Measurements from ENCODE around the gene AMY2B. TPM values are rescaled to one million over a fixed set of nuclear protein-coding genes. Genes with fewer than 3 reads are reported as not detected.

The AMY2B gene
- total RNA-seq, 1 experiment from 2014 or later = 1.1 TPM

GRCh38 chr1:103561643-103562395, 9.6 kb upstream of the AMY2B start:
- in situ Hi-C loops (cut with HindIII; ENCODE audit: low pct_unique_long_range_greater_than_20kb, low sequenced_read_pairs) (no loop called here), intact Hi-C loops (cut with micrococcal nuclease; ENCODE audit: unreplicated experiment) (no loop called here)
- Histone ChIP-seq H3K27ac (ENCODE audit: low read length) (no peak overlapping the region), H3K4me1 (ENCODE audit: control insufficient read depth, insufficient read depth, low read length) (no peaks in the 10 kb centered on the region), H3K4me3 (ENCODE audit: low read depth in 2 of 2, low read length in 2 of 2) (no peak overlapping the region), H3K27me3 (ENCODE audit: control insufficient read depth, insufficient read depth, low read length) (no peaks in the 10 kb centered on the region), H3K9me3 (ENCODE audit: control insufficient read depth, insufficient read depth, low read depth, low read length) (no peaks in the 10 kb centered on the region), H3K36me3 (ENCODE audit: control insufficient read depth, insufficient read depth, low read length) (no peaks in the 10 kb centered on the region)
- no TSS peak for BruUV-seq (replicated peaks)
- no peak for ATAC-seq
- CTCF ChIA-PET = no interaction called here
- TF ChIP-seq REST (IDR thresholded peaks at IDR 0.05; ENCODE audit: insufficient read depth in 1 of 2, low read depth in 2 of 2, low read length in 1 of 2) = no peak
- no peak for TF ChIP-seq TCF7L2 (IDR thresholded peaks at IDR 0.05; ENCODE audit: low read depth, low read length)
- TF ChIP-seq POLR2AphosphoS5 (IDR thresholded peaks at IDR 0.05; ENCODE audit: low read depth, low read length) = no peak
- no peak for TF ChIP-seq SIN3A (IDR thresholded peaks at IDR 0.05; ENCODE audit: borderline replicate concordance, insufficient read depth, low read depth, low read length)
- no peak for TF ChIP-seq CTCF (IDR thresholded peaks at IDR 0.05)
- no peak for DNase-seq (ENCODE audit: low read depth, low spot score)
- POLR2A ChIA-PET = no interaction called here

- in situ Hi-C loops (cut with HindIII; ENCODE audit: low pct_unique_long_range_greater_than_20kb, low sequenced_read_pairs) (no loop called here), intact Hi-C loops (cut with micrococcal nuclease; ENCODE audit: unreplicated experiment) (no loop called here)
- H3K4me3 ChIP-seq (ENCODE audit: low read depth in 2 of 2, low read length in 2 of 2) = no peak overlapping the region
- H3K9me3 ChIP-seq (ENCODE audit: control insufficient read depth, insufficient read depth, low read depth, low read length) = no peaks in the 10 kb centered on the region
- TF ChIP-seq SIN3A (IDR thresholded peaks at IDR 0.05; ENCODE audit: borderline replicate concordance, insufficient read depth, low read depth, low read length) (no peak), POLR2AphosphoS5 (IDR thresholded peaks at IDR 0.05; ENCODE audit: low read depth, low read length) (no peak), TCF7L2 (IDR thresholded peaks at IDR 0.05; ENCODE audit: low read depth, low read length) (no peak), REST (IDR thresholded peaks at IDR 0.05; ENCODE audit: insufficient read depth in 1 of 2, low read depth in 2 of 2, low read length in 1 of 2) (no peak), CTCF (IDR thresholded peaks at IDR 0.05) (no peak)
- no TSS peak for BruUV-seq (replicated peaks)
- H3K27ac ChIP-seq (ENCODE audit: low read length) = no peak overlapping the region
- H3K4me1 ChIP-seq (ENCODE audit: control insufficient read depth, insufficient read depth, low read length) = no peaks in the 10 kb centered on the region
- H3K36me3 ChIP-seq (ENCODE audit: control insufficient read depth, insufficient read depth, low read length) = no peaks in the 10 kb centered on the region
- H3K27me3 ChIP-seq (ENCODE audit: control insufficient read depth, insufficient read depth, low read length) = no peaks in the 10 kb centered on the region
- DNase-seq (ENCODE audit: low read depth, low spot score) (no peak), ATAC-seq (no peak)
- ChIA-PET POLR2A (no interaction called here), CTCF (no interaction called here)
Observed at GRCh38 chr1:103563056-103563455, 8.3 kb upstream of the AMY2B start.
